Ascending aorta (tissue), 2 donors: ENCODE measurements around the gene SLFN12. TPM values are rescaled to one million over a fixed set of nuclear protein-coding genes. Genes with fewer than 3 reads are reported as not detected.
"Not testable (repeated sequence)": the region's sequence is repeated elsewhere in the genome, so short reads cannot be mapped to it uniquely, and the experiment has no call there.

Experiments used
- DNase-seq, 2 donors: peaks; one replicate each; pipeline ENCODE4 v3.0.0-alpha.2; 2019; ENCODE audit warnings: low spot score in 2 of 2
- H3K27ac ChIP-seq, 2 donors: fragments of 200-600 bp; sonication (generic); one replicate each; pipeline ENCODE4 v1.5.1; 2016 to 2017; ENCODE audit warnings: mild to moderate bottlenecking in 1 of 2
- H3K27me3 ChIP-seq: fragments of 200-600 bp; sonication (generic); one replicate; pipeline ENCODE4 v1.5.1; 2017
- H3K36me3 ChIP-seq, 2 donors: fragments of 200-600 bp; sonication (generic); one replicate each; pipeline ENCODE4 v1.5.1; 2016
- H3K4me1 ChIP-seq, 2 donors: fragments of 200-600 bp; sonication (generic); one replicate each; pipeline ENCODE4 v1.5.1; 2016 to 2017; ENCODE audit warnings: mild to moderate bottlenecking in 1 of 2
- H3K4me3 ChIP-seq, 2 donors: fragments of 200-600 bp; sonication (generic); one replicate each; pipeline ENCODE4 v1.5.1; 2016 to 2017; ENCODE audit warnings: mild to moderate bottlenecking in 1 of 2
- H3K9me3 ChIP-seq, 2 donors: fragments of 200-600 bp; sonication (generic); one replicate each; pipeline ENCODE4 v1.5.1; 2016
- CTCF ChIP-seq, 3 experiments: fragments of 200-600 bp in 2 of 3; fragments of 450-650 bp in 1 of 3; sonication (generic) in 2 of 3; IDR thresholded peaks; one replicate each; pipeline ENCODE4 v1.5.1; 2016 to 2019; ENCODE audit warnings: antibody characterized with exemption in 3 of 3, mild to moderate bottlenecking in 1 of 3, moderate library complexity in 1 of 3
- intact Hi-C: fragments of 100-400 bp; cut with DNase I; formaldehyde crosslinking; loops from one replicate; pipeline ENCODE4 v1.15.1; 2023
- total RNA-seq: library from RNA; depleted of rRNA; stranded (reverse); fragments of >200 nt; gene quantifications from one replicate; pipeline ENCODE4 v1.1.0, GENCODE V29; 2016

Gene SLFN12
- total RNA-seq, 1 donor from 2014 or later = 6.8 TPM

- H3K36me3 ChIP-seq = peaks cover 17 to 51% of the 10 kb centered on the region in 2 donors
- H3K4me3 ChIP-seq = no peak overlapping the region
- intact Hi-C loops = no loop called here
- no peak overlapping the region for H3K27ac ChIP-seq
- no peaks in the 10 kb centered on the region for H3K9me3 ChIP-seq
- no peak for TF ChIP-seq CTCF (IDR thresholded peaks at IDR 0.05)
- H3K27me3 ChIP-seq = no peaks in the 10 kb centered on the region
- no peak for DNase-seq
- no peaks in the 10 kb centered on the region for H3K4me1 ChIP-seq
Measured at GRCh38 chr17:35406568-35406967, 25.7 kb downstream of the SLFN12 start.

- no peak for TF ChIP-seq CTCF (IDR thresholded peaks at IDR 0.05)
- intact Hi-C loops = no loop called here
- H3K36me3 ChIP-seq = peaks cover 2 to 30% of the 10 kb centered on the region in 2 donors
Measured at GRCh38 chr17:35404360-35404759, 27.9 kb downstream of the SLFN12 start.

DNA sequence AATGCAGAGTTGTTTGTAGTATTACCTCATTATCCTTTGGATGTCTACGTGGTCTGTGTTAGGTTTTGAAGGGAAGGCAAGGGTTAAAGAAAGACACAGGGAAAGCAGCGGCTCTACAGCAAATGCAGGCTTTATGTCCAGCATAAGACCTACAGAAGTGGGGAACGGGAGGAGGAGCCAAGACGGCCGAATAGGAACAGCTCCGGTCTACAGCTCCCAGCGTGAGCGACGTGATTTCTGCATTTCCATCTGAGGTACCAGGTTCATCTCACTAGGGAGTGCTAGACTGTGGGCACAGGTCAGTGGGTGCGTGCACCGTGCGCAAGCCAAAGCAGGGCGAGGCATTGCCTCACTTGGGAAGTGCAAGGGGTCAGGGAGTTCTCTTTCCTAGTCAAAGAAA is 38.5 kb downstream of the SLFN12 start:
- H3K9me3 ChIP-seq, H3K27ac ChIP-seq, H3K27me3 ChIP-seq, H3K36me3 ChIP-seq, H3K4me3 ChIP-seq, intact Hi-C loops, DNase-seq, H3K4me1 ChIP-seq: not testable (repeated sequence)

More at GRCh38 chr17:35404360-35404759, 27.9 kb downstream of the SLFN12 start:
- DNase-seq = no peak
- no peaks in the 10 kb centered on the region for H3K4me1 ChIP-seq
- no peak overlapping the region for H3K4me3 ChIP-seq
- H3K27me3 ChIP-seq = no peaks in the 10 kb centered on the region
- no peak overlapping the region for H3K27ac ChIP-seq
- peaks cover 0 to 6% of the 10 kb centered on the region in 2 donors for H3K9me3 ChIP-seq

DNA sequence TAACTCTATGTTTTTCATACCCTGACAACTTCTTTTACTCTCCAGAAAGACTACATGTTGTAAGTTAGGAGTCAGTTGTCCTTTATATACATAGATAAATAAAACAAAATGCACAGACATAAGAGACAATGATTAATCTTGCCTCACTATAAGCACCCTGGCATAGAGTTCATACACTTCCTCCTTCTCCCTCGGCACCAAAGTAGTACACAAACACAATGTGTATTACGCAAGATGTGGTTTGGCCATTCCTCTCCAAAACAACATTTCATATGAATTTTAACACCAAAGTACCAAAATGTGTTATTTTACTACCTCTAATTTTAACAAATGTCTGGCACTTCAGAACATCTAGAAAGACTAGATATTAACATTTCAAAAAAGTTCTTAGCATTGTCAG is 41.6 kb downstream of the SLFN12 start:
- no peak for DNase-seq
- Histone ChIP-seq H3K9me3 (peaks cover 2 to 10% of the 10 kb centered on the region in 2 donors), H3K27me3 (no peaks in the 10 kb centered on the region), H3K36me3 (no peaks in the 10 kb centered on the region), H3K27ac (no peak overlapping the region), H3K4me1 (no peaks in the 10 kb centered on the region), H3K4me3 (no peak overlapping the region)
- no peak for TF ChIP-seq CTCF (IDR thresholded peaks at IDR 0.05)
- intact Hi-C loops = no loop called here

GRCh38 chr17:35390156-35390555 is 42.1 kb downstream of the SLFN12 start:
- Histone ChIP-seq H3K27me3 (no peaks in the 10 kb centered on the region), H3K36me3 (no peaks in the 10 kb centered on the region), H3K27ac (no peak overlapping the region), H3K4me3 (no peak overlapping the region), H3K9me3 (peaks cover 7 to 10% of the 10 kb centered on the region in 2 donors), H3K4me1 (no peaks in the 10 kb centered on the region)
- TF ChIP-seq CTCF (IDR thresholded peaks at IDR 0.05) = no peak
- intact Hi-C loops = no loop called here
- DNase-seq = no peak

DNA sequence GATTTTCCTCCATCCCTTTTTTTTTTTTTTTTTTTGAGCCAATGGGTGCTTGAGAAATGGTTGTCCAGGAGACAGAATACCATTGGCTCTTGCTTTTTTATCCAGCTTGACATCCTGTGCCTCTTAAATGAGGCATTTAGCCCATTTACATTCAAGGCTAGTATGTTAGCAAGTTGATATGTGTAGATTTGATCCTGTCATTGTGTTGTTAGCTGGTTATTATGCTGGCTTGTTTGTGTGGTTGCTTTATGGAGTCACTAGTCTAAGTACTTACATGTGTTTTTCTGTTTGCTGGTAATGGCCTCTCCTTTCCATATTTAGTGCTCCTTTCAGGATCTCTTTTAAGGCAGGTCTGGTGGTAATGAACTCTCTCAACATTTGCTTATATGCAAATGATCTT is 44.8 kb downstream of the SLFN12 start:
- intact Hi-C loops = no loop called here

More for the DNA sequence above, 44.8 kb downstream of the SLFN12 start:
- no peak for DNase-seq
- no peaks in the 10 kb centered on the region for H3K4me1 ChIP-seq
- peaks cover 10% of the 10 kb centered on the region in 2 donors for H3K9me3 ChIP-seq
- H3K27me3 ChIP-seq = no peaks in the 10 kb centered on the region
- no peaks in the 10 kb centered on the region for H3K36me3 ChIP-seq
- H3K27ac ChIP-seq = no peak overlapping the region
- H3K4me3 ChIP-seq = no peak overlapping the region
- TF ChIP-seq CTCF (IDR thresholded peaks at IDR 0.05) = no peak
